ENCODE results near the gene FGD6. TPM values are rescaled to one million over a fixed set of nuclear protein-coding genes. Genes with fewer than 3 reads are reported as not detected.

The FGD6 gene
- total RNA-seq, 2 experiments from 2014 or later: 1.5 TPM

- TF ChIP-seq CTCF (IDR thresholded peaks at IDR 0.05): no peak
- Mint-ChIP-seq H3K9me3 (no peaks in the 10 kb centered on the region), H3K4me3 (no peak overlapping the region), H3K4me1 (ENCODE audit: low read depth) (peaks cover 18% of the 10 kb centered on the region), H3K27me3 (peaks cover 4% of the 10 kb centered on the region), H3K27ac (no peak overlapping the region), H3K36me3 (ENCODE audit: low read depth) (peaks cover 5% of the 10 kb centered on the region)
- peaks cover 4% of the 10 kb centered on the region for H3K4me1 ChIP-seq (ENCODE audit: insufficient read depth, low read length)
- intact Hi-C loops (cut with DNase I, micrococcal nuclease): loop anchor here in 1 of 2 experiments (10.0 kb wide), 1 partner anchor 208 kb away; the partner anchor contains the start of gene NDUFA12
- H3K27ac ChIP-seq (ENCODE audit: low read depth in 1 of 2, low read length in 2 of 2): no peak overlapping the region
- no peaks in the 10 kb centered on the region for H3K9me3 ChIP-seq (ENCODE audit: control insufficient read depth in 1 of 2, insufficient read depth in 1 of 2, low read length in 2 of 2)
- H3K36me3 ChIP-seq (ENCODE audit: insufficient read depth, low read length): no peaks in the 10 kb centered on the region
- ATAC-seq (ENCODE audit: poor library complexity) (no peak), DNase-seq (no peak)
- CTCF ChIA-PET: no interaction called here
- H3K4me3 ChIP-seq (ENCODE audit: low read length): no peak overlapping the region
- H3K27me3 ChIP-seq (ENCODE audit: control insufficient read depth in 1 of 2, insufficient read depth in 2 of 2, low read length in 2 of 2): no peaks in the 10 kb centered on the region
- POLR2A ChIA-PET: interaction anchor here (1.2 kb wide), 1 partner anchor 261 kb away, joined by 3 read pairs; no protein-coding TSS in a partner anchor
These were observed 4.1 kb downstream of the FGD6 start for GRCh38 chr12:95213119-95213518.

GRCh38 chr12:95212586-95212985 is 4.7 kb downstream of the FGD6 start:
- intact Hi-C loops (cut with DNase I, micrococcal nuclease): loop anchor here in 1 of 2 experiments (10.0 kb wide), 1 partner anchor 208 kb away; the partner anchor contains the start of gene NDUFA12
- Mint-ChIP-seq H3K4me3 (no peak overlapping the region), H3K27ac (no peak overlapping the region), H3K9me3 (no peaks in the 10 kb centered on the region), H3K36me3 (ENCODE audit: low read depth) (peaks cover 2% of the 10 kb centered on the region), H3K4me1 (ENCODE audit: low read depth) (peaks cover 16% of the 10 kb centered on the region), H3K27me3 (peaks cover 4% of the 10 kb centered on the region)
- Histone ChIP-seq H3K36me3 (ENCODE audit: insufficient read depth, low read length) (no peaks in the 10 kb centered on the region), H3K27me3 (ENCODE audit: control insufficient read depth in 1 of 2, insufficient read depth in 2 of 2, low read length in 2 of 2) (no peaks in the 10 kb centered on the region), H3K9me3 (ENCODE audit: control insufficient read depth in 1 of 2, insufficient read depth in 1 of 2, low read length in 2 of 2) (no peaks in the 10 kb centered on the region), H3K4me3 (ENCODE audit: low read length) (no peak overlapping the region), H3K27ac (ENCODE audit: low read depth in 1 of 2, low read length in 2 of 2) (no peak overlapping the region), H3K4me1 (ENCODE audit: insufficient read depth, low read length) (peaks cover 4% of the 10 kb centered on the region)
- DNase-seq: peak in 2 of 14 experiments; percentile 12 to 17
- no peak for ATAC-seq (ENCODE audit: poor library complexity)
- ChIA-PET POLR2A (interaction anchor here (1.2 kb wide), 1 partner anchor 262 kb away, joined by 3 read pairs; no protein-coding TSS in a partner anchor), CTCF (no interaction called here)
- no peak for TF ChIP-seq CTCF (IDR thresholded peaks at IDR 0.05)

GRCh38 chr12:95208678-95209077 is 8.6 kb downstream of the FGD6 start:
- H3K9me3 ChIP-seq (ENCODE audit: control insufficient read depth in 1 of 2, insufficient read depth in 1 of 2, low read length in 2 of 2): no peaks in the 10 kb centered on the region
- Mint-ChIP-seq H3K9me3 (no peaks in the 10 kb centered on the region), H3K4me3 (no peak overlapping the region), H3K4me1 (ENCODE audit: low read depth) (peaks cover 5% of the 10 kb centered on the region), H3K27me3 (no peaks in the 10 kb centered on the region), H3K36me3 (ENCODE audit: low read depth) (no peaks in the 10 kb centered on the region), H3K27ac (no peak overlapping the region)
- TF ChIP-seq CTCF (IDR thresholded peaks at IDR 0.05): no peak
- no peaks in the 10 kb centered on the region for H3K4me1 ChIP-seq (ENCODE audit: insufficient read depth, low read length)
- H3K36me3 ChIP-seq (ENCODE audit: insufficient read depth, low read length): no peaks in the 10 kb centered on the region
- H3K4me3 ChIP-seq (ENCODE audit: low read length): no peak overlapping the region
- intact Hi-C loops (cut with DNase I, micrococcal nuclease): no loop called here
- no peak for DNase-seq
- no peak for ATAC-seq (ENCODE audit: poor library complexity)
- CTCF ChIA-PET: no interaction called here
- no peaks in the 10 kb centered on the region for H3K27me3 ChIP-seq (ENCODE audit: control insufficient read depth in 1 of 2, insufficient read depth in 2 of 2, low read length in 2 of 2)
- no peak overlapping the region for H3K27ac ChIP-seq (ENCODE audit: low read depth in 1 of 2, low read length in 2 of 2)
- POLR2A ChIA-PET: interaction anchor here (0.6 kb wide), 1 partner anchor 76 kb away, joined by 4 read pairs; no protein-coding TSS in a partner anchor
